ENCODE results near the gene PHLDB1. TPM values are rescaled to one million over a fixed set of nuclear protein-coding genes. Genes with fewer than 3 reads are reported as not detected.
A peak's percentile ranks its signal among the peaks of the same experiment; 100 is the strongest.

PHLDB1 gene
- total RNA-seq, 4 donors from 2014 or later, result 299 to 365 (median 323) TPM

DNA sequence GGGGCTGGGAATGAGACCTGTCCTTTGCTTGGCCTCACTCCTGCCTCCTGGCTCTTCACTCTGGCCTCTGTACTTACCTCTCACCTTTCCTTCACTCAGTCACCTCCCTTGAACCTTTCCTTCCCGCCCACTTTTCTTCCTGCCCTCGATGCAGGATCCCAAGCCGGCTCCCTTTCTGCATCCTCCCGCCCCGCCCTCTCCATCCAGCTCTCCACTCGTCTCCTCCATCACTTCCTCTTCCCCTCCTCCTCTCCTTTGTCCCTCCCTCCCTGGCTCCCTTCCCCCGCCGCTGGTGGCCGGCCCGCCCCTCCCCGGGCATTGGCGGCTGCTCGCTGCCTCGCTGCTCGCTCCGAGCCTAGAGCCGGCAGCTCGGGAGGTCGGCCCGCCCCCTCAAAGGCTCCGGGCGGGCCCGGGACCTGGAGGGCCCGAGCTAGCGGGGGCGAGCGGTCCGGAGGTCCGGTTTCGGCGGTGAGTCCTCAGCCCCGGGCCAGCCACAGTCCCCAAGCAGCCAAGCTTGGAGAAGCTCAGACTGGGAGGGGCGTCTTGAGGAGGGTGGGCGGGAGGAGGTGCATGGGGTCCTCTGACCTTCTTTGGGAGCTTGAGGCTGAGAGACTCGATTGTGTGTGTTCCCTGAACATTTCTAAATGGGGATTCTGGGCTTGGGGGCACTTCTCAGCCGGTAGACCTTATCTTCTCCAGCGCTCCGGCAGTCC lies 13.8 kb downstream of the PHLDB1 start:
- Histone ChIP-seq H3K36me3 (peaks cover 0 to 36% (median 7%) of the 10 kb centered on the region in 3 donors), H3K4me3 (peak overlapping the region; percentile 36 to 53 (median 42)), H3K27me3 (no peaks in the 10 kb centered on the region), H3K9me3 (no peaks in the 10 kb centered on the region), H3K4me1 (peaks cover 5 to 83% (median 67%) of the 10 kb centered on the region in 4 donors), H3K27ac (peak overlapping the region; percentile 61 to 99 (median 86))
- DNase-seq (ENCODE audit: low spot score in 2 of 2), result peak; percentile 77 to 85
- WGBS, 2 donors, result 3 to 4% methylated on average over 28 to 38 of the region's 38 CpGs
- TF ChIP-seq CTCF (IDR thresholded peaks at IDR 0.05) (no peak), EP300 (IDR thresholded peaks at IDR 0.05) (peak in 1 of 2 donors; percentile 64)

DNA sequence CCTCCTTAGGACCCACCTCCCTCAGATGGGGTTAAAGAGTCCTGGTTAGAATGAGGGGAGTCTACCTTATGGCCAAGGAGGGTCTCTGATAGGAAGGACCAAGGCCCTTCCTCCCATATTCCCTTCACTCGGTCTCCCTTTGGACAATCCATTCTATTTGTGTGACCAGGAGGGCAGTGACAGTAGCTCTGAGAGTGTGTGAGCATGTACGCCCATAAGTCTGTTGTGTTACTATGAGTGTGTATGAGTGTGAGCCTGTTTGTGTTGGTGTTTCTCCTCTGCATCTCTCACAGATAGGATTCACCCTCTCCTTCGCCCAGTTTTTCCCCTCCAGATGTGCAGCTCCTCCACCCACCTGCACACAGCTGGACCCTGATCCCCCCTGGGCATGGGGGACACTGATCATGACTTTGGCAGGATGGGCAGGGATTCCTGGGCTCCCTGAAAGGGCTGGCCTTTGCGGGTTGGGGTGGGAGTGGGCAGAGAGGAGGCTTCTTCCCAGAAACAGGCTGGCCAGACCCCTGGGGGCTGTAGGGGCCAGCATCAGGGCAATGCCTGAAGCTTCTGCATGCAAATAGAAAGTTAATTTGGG lies 14.5 kb downstream of the PHLDB1 start:
- Histone ChIP-seq H3K36me3 (peaks cover 0 to 36% (median 2%) of the 10 kb centered on the region in 3 donors), H3K4me3 (peak overlapping the region; percentile 36 to 53 (median 42)), H3K4me1 (peaks cover 5 to 76% (median 62%) of the 10 kb centered on the region in 4 donors), H3K9me3 (no peaks in the 10 kb centered on the region), H3K27ac (peak overlapping the region; percentile 61 to 99 (median 86)), H3K27me3 (no peaks in the 10 kb centered on the region)
- TF ChIP-seq EP300 (IDR thresholded peaks at IDR 0.05), result no peak
- no peak for TF ChIP-seq CTCF (IDR thresholded peaks at IDR 0.05)
- TF ChIP-seq POLR2A (IDR thresholded peaks at IDR 0.05), result no peak
- 18 to 31% methylated on average over 4 of the region's 4 CpGs for WGBS, 2 donors
- no peak for DNase-seq (ENCODE audit: low spot score in 2 of 2)

DNA sequence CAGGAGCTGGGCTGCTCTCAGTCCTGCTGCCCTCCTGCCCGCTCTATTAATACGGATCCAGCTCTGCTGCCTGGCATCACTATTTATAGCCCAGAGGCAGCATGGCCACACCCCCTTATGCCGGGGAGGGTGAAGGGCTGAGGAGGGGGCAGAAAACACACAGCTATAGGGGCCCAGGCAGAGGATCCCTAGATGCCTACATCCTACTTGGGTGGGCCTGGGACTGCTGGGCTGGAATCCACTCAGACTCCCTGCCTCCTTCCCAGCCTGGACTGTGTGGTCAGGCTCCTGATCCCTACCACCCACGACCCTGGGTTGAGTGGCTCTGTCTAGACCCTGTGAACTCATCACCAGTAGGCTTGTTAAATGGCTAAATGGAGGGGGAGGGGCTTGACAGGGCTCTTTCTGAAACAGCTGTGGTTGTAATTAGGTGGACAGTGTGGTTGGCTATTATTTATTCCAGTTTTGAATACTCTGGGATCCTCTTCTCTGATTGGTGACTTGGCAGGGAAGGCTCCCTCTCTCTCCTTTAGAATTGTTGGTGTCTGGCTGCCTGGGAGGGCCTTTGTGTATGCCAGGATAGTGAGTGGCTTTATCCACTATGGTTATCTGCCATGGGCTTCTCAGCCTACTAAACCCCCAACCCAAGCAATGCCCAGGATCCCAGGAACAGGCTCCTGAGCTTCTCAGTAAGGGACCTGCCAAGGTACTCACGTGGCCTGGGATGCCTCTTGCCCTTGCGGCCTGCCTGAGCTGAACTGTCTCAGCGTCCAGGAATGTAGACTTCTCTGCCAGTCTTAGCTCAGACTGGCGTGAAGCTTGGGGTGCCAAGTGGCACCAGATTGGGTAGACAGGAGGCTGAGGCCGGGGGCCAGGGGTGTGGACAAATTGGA lies 15.2 kb downstream of the PHLDB1 start:
- no peak for DNase-seq (ENCODE audit: low spot score in 2 of 2)
- H3K36me3 ChIP-seq, result peaks cover 0 to 39% (median 4%) of the 10 kb centered on the region in 3 donors
- H3K27ac ChIP-seq, result peak overlapping the region; percentile 61 to 99 (median 86)
- TF ChIP-seq CTCF (IDR thresholded peaks at IDR 0.05) (no peak), EP300 (IDR thresholded peaks at IDR 0.05) (no peak), POLR2A (IDR thresholded peaks at IDR 0.05) (no peak)
- H3K4me3 ChIP-seq, result peak overlapping the region in 1 of 4 donors; percentile 53
- H3K27me3 ChIP-seq, result no peaks in the 10 kb centered on the region
- H3K9me3 ChIP-seq, result no peaks in the 10 kb centered on the region
- WGBS, 2 donors, result 27 to 33% methylated on average over 9 of the region's 9 CpGs
- peaks cover 5 to 69% (median 55%) of the 10 kb centered on the region in 4 donors for H3K4me1 ChIP-seq

DNA sequence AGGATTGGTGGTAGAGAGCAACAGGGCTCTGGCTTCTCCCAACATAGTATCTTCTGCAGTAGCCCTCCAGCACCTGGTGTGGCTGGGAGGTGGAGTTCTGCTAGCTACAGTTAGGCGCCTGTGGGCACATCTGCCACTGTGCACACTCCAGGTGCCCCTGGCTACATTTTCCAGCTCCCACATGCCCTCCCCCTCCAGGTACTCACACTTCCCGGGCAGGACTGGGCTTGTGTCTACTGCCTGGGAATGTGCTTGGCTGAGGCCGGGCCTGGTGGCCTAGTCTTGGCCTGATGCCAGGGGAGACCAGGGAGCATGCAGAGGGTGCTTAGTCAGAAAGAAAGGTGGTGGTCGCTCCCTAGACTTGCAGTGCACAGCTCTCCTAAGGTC lies 15.8 kb downstream of the PHLDB1 start:
- TF ChIP-seq POLR2A (IDR thresholded peaks at IDR 0.05) (no peak), EP300 (IDR thresholded peaks at IDR 0.05) (no peak), CTCF (IDR thresholded peaks at IDR 0.05) (no peak)
- 51 to 69% methylated on average over 3 to 4 of the region's 4 CpGs for WGBS, 2 donors
- peak overlapping the region; percentile 20 to 99 (median 80) for H3K27ac ChIP-seq
- H3K4me1 ChIP-seq, result peaks cover 5 to 68% (median 49%) of the 10 kb centered on the region in 4 donors
- H3K9me3 ChIP-seq, result no peaks in the 10 kb centered on the region
- no peak overlapping the region for H3K4me3 ChIP-seq
- peaks cover 0 to 45% (median 4%) of the 10 kb centered on the region in 3 donors for H3K36me3 ChIP-seq
- no peak for DNase-seq (ENCODE audit: low spot score in 2 of 2)
- H3K27me3 ChIP-seq, result no peaks in the 10 kb centered on the region
